NCI-H1105 (cell line): ENCODE results near the gene CDK8.
"Not testable (repeated sequence)": the region's sequence is repeated elsewhere in the genome, so short reads cannot be mapped to it uniquely, and the experiment has no call there.

Experiments used
- DNase-seq: peaks from one replicate; lab custom pipeline; 2025; lab: John Stamatoyannopoulos, UW

The CDK8 gene

GRCh38 chr13:26316095-26316494 lies 62.2 kb downstream of the CDK8 start:
- not testable (repeated sequence) for DNase-seq

- DNase-seq = no peak
Measured at GRCh38 chr13:26320766-26321165, 66.8 kb downstream of the CDK8 start.

GRCh38 chr13:26323127-26323526 lies 69.2 kb downstream of the CDK8 start:
- no peak for DNase-seq

- no peak for DNase-seq
Measured at GRCh38 chr13:26323764-26324163, 69.8 kb downstream of the CDK8 start.

- no peak for DNase-seq
Measured at GRCh38 chr13:26324294-26324693, 70.4 kb downstream of the CDK8 start.

GRCh38 chr13:26324867-26325266 lies 70.9 kb downstream of the CDK8 start:
- no peak for DNase-seq

GRCh38 chr13:26325876-26326275 lies 71.9 kb downstream of the CDK8 start:
- DNase-seq = no peak

GRCh38 chr13:26326562-26326961 lies 72.6 kb downstream of the CDK8 start:
- no peak for DNase-seq

GRCh38 chr13:26327940-26328725 lies 74.2 kb downstream of the CDK8 start:
- no peak for DNase-seq

- DNase-seq = no peak
Measured at GRCh38 chr13:26335158-26335557, 81.2 kb downstream of the CDK8 start.

GRCh38 chr13:26340807-26341206 lies 86.9 kb downstream of the CDK8 start:
- DNase-seq = no peak

- no peak for DNase-seq
Measured at GRCh38 chr13:26342898-26343297, 89.0 kb downstream of the CDK8 start.

GRCh38 chr13:26343816-26344215 lies 89.9 kb downstream of the CDK8 start:
- no peak for DNase-seq

GRCh38 chr13:26344980-26345379 lies 91.1 kb downstream of the CDK8 start:
- no peak for DNase-seq

GRCh38 chr13:26348966-26349365 lies 95.0 kb downstream of the CDK8 start:
- DNase-seq = no peak

GRCh38 chr13:26362261-26362660 lies 108.3 kb downstream of the CDK8 start:
- no peak for DNase-seq

GRCh38 chr13:26370553-26370952 lies 116.6 kb downstream of the CDK8 start:
- no peak for DNase-seq

- DNase-seq = no peak
Measured at GRCh38 chr13:26372747-26373146, 118.8 kb downstream of the CDK8 start.

- no peak for DNase-seq
Measured at GRCh38 chr13:26376430-26376829, 122.5 kb downstream of the CDK8 start.

GRCh38 chr13:26377038-26377437 lies 123.1 kb downstream of the CDK8 start:
- no peak for DNase-seq

GRCh38 chr13:26378116-26378515 lies 124.2 kb downstream of the CDK8 start:
- no peak for DNase-seq

- no peak for DNase-seq
Measured at GRCh38 chr13:26379831-26380230, 125.9 kb downstream of the CDK8 start.

GRCh38 chr13:26380930-26381329 lies 127.0 kb downstream of the CDK8 start:
- no peak for DNase-seq

GRCh38 chr13:26382366-26382765 lies 128.4 kb downstream of the CDK8 start:
- no peak for DNase-seq
